NCI-H1048 (cell line): ENCODE data around the gene ZBED2.
"Not testable (repeated sequence)": the region's sequence is repeated elsewhere in the genome, so short reads cannot be mapped to it uniquely, and the experiment has no call there.

Experiments
- DNase-seq: peaks from one replicate; lab custom pipeline; 2025; lab: John Stamatoyannopoulos, UW

The ZBED2 gene

DNA sequence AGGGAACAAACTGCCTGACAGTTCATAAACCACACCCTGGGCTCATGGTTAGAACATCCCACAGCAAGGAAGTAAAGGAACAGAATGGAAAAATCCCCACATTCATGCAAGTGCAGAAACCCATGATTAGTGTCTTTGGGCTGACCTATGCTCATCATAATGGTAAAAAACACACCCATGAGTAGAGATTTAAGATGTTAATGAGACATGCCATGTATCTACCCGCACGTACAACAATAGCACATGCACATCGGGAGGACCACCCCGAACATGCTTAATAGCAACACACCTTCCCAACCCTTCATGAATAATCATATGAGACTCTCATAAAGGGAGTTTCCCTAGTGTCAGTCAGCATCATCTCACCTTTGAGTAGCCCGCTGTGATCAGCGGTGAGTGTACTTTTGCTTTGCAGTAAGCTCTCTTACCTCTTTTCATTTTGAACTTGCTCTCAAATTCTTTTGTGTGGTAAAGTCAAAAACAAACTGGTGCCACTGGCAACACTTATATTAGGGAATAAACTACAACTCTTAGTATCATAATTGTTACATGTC lies 23.2 kb downstream of the ZBED2 start:
- DNase-seq, result no peak

DNA sequence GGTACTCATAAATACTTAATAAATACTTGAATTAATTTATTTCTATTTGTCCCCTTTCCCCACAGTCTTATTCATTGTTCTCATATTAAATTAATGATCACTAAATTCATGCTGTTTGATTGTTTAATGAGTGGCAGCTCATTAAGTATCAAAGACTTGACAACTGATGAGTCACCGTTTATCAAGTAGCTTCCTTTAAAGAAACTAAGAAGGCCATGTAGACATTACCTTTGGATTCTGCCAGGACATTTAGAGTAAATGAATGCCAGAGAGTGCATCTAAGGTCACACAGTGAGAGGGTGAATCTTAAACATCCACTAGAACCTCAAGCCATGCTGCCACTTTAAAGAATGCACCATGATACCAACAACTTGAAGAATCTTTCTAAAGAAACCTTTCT lies 23.9 kb downstream of the ZBED2 start:
- no peak for DNase-seq

- no peak for DNase-seq
These were observed 24.6 kb downstream of the ZBED2 start for GRCh38 chr3:111570404-111571030.

DNA sequence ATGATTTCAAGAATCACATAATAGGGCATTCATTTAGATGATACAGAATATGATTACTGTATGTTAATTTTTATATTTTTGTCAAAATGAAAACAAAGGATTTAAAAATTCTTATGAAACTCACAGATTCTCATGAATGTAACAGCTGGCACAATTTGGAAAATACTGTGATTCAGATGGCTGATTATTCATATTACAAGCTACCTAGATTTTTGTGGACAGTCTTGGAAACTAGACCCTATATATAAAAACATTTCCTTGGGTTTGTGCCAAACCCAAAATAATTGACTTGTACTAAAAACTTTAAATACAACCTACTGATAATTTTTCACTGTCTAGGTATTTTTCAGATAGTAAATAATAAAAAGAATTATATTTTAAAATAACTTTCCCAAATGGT lies 26.2 kb downstream of the ZBED2 start:
- DNase-seq, result no peak

DNA sequence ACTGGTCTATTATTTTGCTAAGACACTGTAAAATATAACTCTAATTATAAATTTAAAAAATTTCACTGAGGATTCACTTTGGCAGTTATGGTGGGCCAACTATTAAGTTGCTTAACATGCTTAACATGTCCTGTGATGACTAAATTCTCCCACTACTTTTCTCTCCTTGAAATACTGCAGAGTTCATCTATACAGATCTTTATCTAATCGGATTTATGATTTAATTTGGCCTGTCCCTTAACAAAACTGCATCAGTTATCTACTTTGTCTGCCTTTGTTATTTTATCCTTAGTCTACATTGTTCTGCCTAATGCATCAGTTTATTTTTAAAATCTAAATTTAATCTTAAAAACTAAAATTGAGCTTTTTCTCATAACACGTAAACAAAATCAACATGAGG lies 26.8 kb downstream of the ZBED2 start:
- no peak for DNase-seq

- DNase-seq, result no peak
These were observed 28.3 kb downstream of the ZBED2 start for GRCh38 chr3:111566844-111567243.

- DNase-seq, result not testable (repeated sequence)
These were observed 33.2 kb downstream of the ZBED2 start for GRCh38 chr3:111561902-111562301.

- DNase-seq, result no peak
These were observed 46.4 kb downstream of the ZBED2 start for GRCh38 chr3:111548756-111549155.

GRCh38 chr3:111548092-111548491 lies 47.1 kb downstream of the ZBED2 start:
- no peak for DNase-seq

- DNase-seq, result no peak
These were observed 47.5 kb downstream of the ZBED2 start for GRCh38 chr3:111547631-111548030.

DNA sequence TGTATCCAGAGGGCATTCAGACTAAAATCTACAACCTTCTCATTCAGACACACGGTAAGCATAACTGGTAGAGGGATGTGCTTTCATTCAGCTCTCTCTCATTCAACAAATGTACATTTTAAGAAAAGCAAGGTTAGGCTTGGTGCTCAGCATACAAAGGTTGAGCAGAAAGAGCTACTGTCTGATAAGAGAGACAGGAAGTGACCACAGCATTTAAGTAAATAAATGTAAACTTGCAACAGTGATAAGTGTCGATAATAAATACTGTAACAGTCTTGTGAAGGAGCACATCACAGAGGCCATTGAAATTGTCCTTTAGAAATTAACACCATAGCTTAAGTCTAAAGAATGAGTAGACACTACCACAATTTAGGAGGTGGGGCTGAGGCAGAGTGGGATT lies 49.8 kb downstream of the ZBED2 start:
- DNase-seq, result no peak
